ENCODE data around the gene AXIN2. TPM values are rescaled to one million over a fixed set of nuclear protein-coding genes. Genes with fewer than 3 reads are reported as not detected.

AXIN2 gene
- total RNA-seq, 4 donors from 2014 or later: 23.9 to 54.3 (median 42.8) TPM

DNA sequence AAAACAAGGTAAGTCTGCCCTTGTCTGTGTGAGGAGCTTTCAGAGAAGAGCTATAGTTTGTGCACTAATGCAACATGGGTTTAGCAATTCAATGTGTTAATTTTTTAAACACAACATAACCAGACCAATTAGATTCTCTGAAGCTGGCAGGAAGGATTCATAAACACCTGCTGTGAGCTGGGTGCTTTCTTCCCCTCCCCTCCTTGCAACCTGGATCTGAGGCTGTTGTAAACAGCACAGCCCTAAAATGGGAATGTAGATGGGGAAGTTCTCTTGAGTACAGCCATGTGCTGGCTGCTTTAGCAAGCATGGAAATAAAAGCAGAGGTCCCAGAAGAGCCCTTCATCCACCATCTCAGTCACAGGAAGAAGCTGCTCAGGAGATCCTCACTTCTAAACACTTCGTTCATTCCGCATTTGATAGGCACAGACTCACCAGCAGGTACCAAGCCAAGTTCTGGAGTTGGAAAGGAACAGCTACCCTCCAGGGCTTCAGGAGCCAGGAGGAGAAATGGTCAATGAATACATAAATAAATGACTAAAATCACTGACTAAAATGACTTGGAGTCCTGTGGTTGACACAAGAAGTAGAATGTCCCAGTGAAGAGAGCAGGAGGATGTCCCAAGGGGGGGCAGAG, 21.7 kb downstream of the AXIN2 start:
- no peaks in the 10 kb centered on the region for H3K9me3 ChIP-seq
- H3K4me1 ChIP-seq: peaks cover 0 to 9% of the 10 kb centered on the region in 2 donors
- H3K4me3 ChIP-seq (replicated peaks in 1 of 3): no peak overlapping the region
- WGBS, 2 donors: 89 to 92% methylated on average over 2 of the region's 2 CpGs
- no peak for DNase-seq
- intact Hi-C loops (cut with DNase I): loop anchor here (10.0 kb wide), 1 partner anchor 45 kb away; no protein-coding TSS in a partner anchor
- peaks cover 32 to 48% of the 10 kb centered on the region in 2 donors for H3K36me3 ChIP-seq
- TF ChIP-seq, protein P1, sequence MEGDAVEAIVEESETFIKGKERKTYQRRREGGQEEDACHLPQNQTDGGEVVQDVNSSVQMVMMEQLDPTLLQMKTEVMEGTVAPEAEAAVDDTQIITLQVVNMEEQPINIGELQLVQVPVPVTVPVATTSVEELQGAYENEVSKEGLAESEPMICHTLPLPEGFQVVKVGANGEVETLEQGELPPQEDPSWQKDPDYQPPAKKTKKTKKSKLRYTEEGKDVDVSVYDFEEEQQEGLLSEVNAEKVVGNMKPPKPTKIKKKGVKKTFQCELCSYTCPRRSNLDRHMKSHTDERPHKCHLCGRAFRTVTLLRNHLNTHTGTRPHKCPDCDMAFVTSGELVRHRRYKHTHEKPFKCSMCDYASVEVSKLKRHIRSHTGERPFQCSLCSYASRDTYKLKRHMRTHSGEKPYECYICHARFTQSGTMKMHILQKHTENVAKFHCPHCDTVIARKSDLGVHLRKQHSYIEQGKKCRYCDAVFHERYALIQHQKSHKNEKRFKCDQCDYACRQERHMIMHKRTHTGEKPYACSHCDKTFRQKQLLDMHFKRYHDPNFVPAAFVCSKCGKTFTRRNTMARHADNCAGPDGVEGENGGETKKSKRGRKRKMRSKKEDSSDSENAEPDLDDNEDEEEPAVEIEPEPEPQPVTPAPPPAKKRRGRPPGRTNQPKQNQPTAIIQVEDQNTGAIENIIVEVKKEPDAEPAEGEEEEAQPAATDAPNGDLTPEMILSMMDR (IDR thresholded peaks at IDR 0.05): no peak
- TF ChIP-seq POLR2A (IDR thresholded peaks at IDR 0.05): no peak
- H3K27ac ChIP-seq: no peak overlapping the region
- H3K27me3 ChIP-seq: no peaks in the 10 kb centered on the region

DNA sequence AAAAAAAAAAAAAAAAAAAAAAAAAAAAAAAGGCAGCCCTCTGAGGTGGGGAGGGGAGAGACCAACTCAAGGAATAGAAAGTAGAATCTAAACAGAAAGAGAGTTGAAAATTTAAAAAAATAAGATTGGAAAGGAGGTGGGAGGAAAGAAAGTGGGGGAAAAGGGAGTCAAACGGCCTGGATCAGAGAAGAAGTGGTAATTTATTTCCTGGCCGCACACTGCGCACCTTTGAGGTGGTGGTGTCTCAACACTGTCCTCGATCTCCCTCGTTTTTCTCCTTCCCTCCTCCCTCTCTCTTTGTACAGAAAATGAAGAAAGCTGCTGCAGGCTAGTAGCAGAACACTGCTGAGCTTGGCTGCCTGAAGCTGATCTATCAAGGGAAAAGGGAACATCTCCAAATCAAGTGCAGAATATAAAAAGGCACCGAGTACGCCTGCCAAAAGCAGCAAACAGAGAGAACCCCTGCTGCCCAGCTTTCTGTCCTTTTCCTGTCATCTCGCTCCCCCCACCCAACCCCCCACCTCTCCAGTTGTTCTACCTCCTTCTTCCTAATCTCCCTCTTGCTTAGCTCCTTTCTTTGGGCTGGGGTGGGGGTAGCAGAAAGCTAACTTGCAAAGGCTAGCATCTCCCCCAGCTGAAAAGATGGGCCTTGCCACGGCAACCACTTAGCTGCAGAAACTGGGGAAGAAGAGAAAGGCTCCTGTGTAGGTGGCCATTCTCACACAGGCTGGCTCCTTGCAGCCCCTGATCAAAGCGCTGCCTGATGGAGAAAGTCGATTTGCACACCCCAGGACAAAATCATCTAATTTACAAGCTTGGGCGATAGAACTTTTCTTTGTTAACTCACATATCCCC, 22.5 kb downstream of the AXIN2 start:
- Histone ChIP-seq H3K9me3 (no peaks in the 10 kb centered on the region), H3K4me1 (peaks cover 6 to 16% of the 10 kb centered on the region in 2 donors), H3K4me3 (replicated peaks in 1 of 3) (no peak overlapping the region), H3K36me3 (peaks cover 40 to 53% of the 10 kb centered on the region in 2 donors), H3K27me3 (no peaks in the 10 kb centered on the region), H3K27ac (no peak overlapping the region)
- TF ChIP-seq POLR2A (IDR thresholded peaks at IDR 0.05): no peak
- TF ChIP-seq, protein P1 (IDR thresholded peaks at IDR 0.05): no peak
- 74 to 78% methylated on average over 12 of the region's 12 CpGs for WGBS, 2 donors
- intact Hi-C loops (cut with DNase I): no loop called here
- DNase-seq: no peak

DNA sequence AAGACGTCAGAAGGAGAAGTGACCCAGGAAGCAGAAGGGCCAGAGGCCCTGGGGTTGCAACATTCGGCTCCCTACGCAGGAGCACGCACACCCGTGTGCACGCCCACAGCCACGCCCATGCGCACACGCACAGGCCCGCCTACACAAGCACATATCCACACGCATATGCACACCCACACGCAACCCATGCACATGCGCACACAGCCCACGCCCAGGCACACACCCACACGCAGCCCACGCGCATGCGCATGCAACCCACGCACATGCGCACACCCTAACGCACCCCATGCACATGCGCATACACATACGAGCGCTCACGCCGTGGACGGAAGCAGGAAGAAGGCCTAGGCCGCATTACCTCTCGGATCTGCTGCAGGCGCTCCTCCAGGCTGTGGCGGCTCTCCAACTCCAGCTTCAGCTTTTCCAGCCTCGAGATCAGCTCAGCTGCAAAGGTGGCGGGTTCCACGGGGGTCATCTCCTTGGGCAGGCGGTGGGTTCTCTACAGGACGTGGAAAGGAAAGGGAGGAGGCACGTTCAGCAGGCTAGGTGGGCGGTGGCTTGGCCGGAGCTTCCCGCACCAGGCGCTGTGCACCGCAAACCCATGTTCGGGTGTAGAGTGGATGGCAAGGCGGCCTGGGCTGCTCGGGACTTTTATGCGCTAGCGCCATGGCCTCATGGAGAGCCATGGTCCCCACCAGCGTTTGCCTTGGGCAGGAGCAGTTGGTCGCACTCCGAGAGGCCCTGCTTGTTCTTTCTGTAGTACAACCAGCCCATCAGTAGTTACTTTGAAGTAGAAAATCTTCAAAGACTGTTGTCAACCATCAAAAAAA, 23.4 kb downstream of the AXIN2 start:
- Histone ChIP-seq H3K27me3 (no peaks in the 10 kb centered on the region), H3K4me1 (peaks cover 15 to 24% of the 10 kb centered on the region in 2 donors), H3K27ac (no peak overlapping the region), H3K4me3 (replicated peaks in 1 of 3) (no peak overlapping the region), H3K36me3 (peaks cover 48 to 61% of the 10 kb centered on the region in 2 donors), H3K9me3 (no peaks in the 10 kb centered on the region)
- intact Hi-C loops (cut with DNase I): no loop called here
- no peak for DNase-seq
- WGBS, 2 donors: 95% methylated on average over 49 to 50 of the region's 50 CpGs
- TF ChIP-seq, protein P1 (IDR thresholded peaks at IDR 0.05): no peak
- TF ChIP-seq POLR2A (IDR thresholded peaks at IDR 0.05): no peak

DNA sequence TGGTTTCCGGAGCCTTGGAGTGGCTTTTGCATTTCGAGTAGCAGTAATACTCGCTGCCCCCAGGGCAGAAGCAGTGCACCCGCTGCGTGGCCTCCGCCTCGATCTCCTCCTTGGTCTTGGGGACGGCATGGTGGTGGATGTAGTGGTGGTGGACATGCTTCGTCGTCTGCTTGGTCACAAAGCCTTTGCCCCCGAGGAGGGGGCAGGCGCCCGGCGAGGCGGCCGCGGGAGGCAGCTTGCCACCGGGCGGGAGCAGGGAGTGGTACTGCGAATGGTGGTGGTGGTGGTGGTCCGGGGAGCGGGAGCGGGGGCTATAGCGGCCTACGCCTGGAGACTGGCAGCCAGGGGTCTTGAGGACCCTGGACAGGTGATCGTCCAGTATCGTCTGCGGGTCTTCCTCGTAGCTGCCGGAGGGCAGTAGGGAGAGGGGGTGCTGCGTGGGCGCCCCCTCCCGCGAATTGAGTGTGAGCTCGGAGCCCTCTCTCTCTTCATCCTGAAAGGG, 24.1 kb downstream of the AXIN2 start:
- Histone ChIP-seq H3K27me3 (no peaks in the 10 kb centered on the region), H3K4me1 (peaks cover 21 to 26% of the 10 kb centered on the region in 2 donors), H3K27ac (no peak overlapping the region), H3K4me3 (replicated peaks in 1 of 3) (no peak overlapping the region), H3K36me3 (peaks cover 50 to 61% of the 10 kb centered on the region in 2 donors), H3K9me3 (no peaks in the 10 kb centered on the region)
- no peak for DNase-seq
- intact Hi-C loops (cut with DNase I): no loop called here
- WGBS, 2 donors: 96 to 97% methylated on average over 27 to 35 of the region's 35 CpGs
- TF ChIP-seq, protein P1 (IDR thresholded peaks at IDR 0.05): no peak
- TF ChIP-seq POLR2A (IDR thresholded peaks at IDR 0.05): no peak

All from thyroid gland (tissue), 4 donors.